Sigmoid colon (tissue), 4 donors: ENCODE measurements around the gene C1RL.

Source experiments
- POLR2A ChIP-seq, 2 donors: fragments of 450-650 bp; IDR thresholded peaks; one replicate each; pipeline ENCODE4 v1.6.1; 2016; ENCODE audit warnings: antibody characterized with exemption in 2 of 2, mild to moderate bottlenecking in 2 of 2, moderate library complexity in 2 of 2
- POLR2AphosphoS5 ChIP-seq, 4 donors: sonication (generic); formaldehyde crosslinking; IDR thresholded peaks; one replicate each; pipeline ENCODE4 v1.6.1; 2017; ENCODE audit warnings: antibody characterized with exemption in 4 of 4
- TF ChIP-seq, protein P1 (sequence below), 4 experiments: fragments of 450-650 bp in 3 of 4; fragments of 200-600 bp in 1 of 4; IDR thresholded peaks; one replicate each; pipeline ENCODE4 v1.5.1; 2016 to 2019; ENCODE audit warnings: antibody characterized with exemption in 4 of 4, mild to moderate bottlenecking in 3 of 4, moderate library complexity in 2 of 4

DNA sequence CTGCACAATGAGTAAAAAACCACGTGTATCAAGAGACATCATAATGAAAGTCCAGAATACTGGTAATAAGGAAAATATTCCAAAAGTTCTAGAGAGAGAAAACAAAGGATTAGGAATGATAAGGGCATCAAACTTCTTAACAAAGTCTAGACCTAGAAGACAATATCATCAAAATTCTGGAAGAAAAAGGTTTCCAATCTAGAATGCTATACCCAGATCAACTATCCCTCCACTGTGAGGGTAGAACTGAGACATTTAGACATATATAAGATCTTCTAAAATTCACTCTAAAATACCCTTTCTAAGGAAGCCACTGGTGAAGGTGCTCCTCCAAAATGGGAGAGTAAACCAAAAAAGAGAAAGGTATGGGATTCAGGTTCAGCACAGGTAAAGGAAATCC lies 2.9 kb downstream of the C1RL start:
- TF ChIP-seq POLR2AphosphoS5 (IDR thresholded peaks at IDR 0.05) (no peak), POLR2A (IDR thresholded peaks at IDR 0.05) (no peak)
- TF ChIP-seq, protein P1, sequence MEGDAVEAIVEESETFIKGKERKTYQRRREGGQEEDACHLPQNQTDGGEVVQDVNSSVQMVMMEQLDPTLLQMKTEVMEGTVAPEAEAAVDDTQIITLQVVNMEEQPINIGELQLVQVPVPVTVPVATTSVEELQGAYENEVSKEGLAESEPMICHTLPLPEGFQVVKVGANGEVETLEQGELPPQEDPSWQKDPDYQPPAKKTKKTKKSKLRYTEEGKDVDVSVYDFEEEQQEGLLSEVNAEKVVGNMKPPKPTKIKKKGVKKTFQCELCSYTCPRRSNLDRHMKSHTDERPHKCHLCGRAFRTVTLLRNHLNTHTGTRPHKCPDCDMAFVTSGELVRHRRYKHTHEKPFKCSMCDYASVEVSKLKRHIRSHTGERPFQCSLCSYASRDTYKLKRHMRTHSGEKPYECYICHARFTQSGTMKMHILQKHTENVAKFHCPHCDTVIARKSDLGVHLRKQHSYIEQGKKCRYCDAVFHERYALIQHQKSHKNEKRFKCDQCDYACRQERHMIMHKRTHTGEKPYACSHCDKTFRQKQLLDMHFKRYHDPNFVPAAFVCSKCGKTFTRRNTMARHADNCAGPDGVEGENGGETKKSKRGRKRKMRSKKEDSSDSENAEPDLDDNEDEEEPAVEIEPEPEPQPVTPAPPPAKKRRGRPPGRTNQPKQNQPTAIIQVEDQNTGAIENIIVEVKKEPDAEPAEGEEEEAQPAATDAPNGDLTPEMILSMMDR (IDR thresholded peaks at IDR 0.05): no peak
